ENCODE results near the gene RIMKLA. TPM values are rescaled to one million over a fixed set of nuclear protein-coding genes. Genes with fewer than 3 reads are reported as not detected.
A peak's percentile ranks its signal among the peaks of the same experiment; 100 is the strongest.

The RIMKLA gene
- total and polyA plus RNA-seq, 2 of the 13 experiments (the other 11 are each of a cell fraction or from before 2014, with no cell fraction given): 2.5 to 3.8 TPM

GRCh38 chr1:42462828-42463763 lies 82.5 kb downstream of the RIMKLA start, which contains the start of gene CCDC30 (continued):
- TF ChIP-seq, protein P1, sequence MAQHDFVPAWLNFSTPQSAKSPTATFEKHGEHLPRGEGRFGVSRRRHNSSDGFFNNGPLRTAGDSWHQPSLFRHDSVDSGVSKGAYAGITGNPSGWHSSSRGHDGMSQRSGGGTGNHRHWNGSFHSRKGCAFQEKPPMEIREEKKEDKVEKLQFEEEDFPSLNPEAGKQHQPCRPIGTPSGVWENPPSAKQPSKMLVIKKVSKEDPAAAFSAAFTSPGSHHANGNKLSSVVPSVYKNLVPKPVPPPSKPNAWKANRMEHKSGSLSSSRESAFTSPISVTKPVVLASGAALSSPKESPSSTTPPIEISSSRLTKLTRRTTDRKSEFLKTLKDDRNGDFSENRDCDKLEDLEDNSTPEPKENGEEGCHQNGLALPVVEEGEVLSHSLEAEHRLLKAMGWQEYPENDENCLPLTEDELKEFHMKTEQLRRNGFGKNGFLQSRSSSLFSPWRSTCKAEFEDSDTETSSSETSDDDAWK (CRISPR knock-in tag; IDR thresholded peaks at IDR 0.05): no peak
- TF ChIP-seq ZNF558 (CRISPR knock-in tag; IDR thresholded peaks at IDR 0.05; ENCODE audit: borderline replicate concordance): no peak
- TF ChIP-seq MXD1 (CRISPR knock-in tag; IDR thresholded peaks at IDR 0.05): no peak
- no peak for TF ChIP-seq SAFB2 (CRISPR knock-in tag; IDR thresholded peaks at IDR 0.05; ENCODE audit: borderline replicate concordance, low read depth)
- TF ChIP-seq, protein P2, sequence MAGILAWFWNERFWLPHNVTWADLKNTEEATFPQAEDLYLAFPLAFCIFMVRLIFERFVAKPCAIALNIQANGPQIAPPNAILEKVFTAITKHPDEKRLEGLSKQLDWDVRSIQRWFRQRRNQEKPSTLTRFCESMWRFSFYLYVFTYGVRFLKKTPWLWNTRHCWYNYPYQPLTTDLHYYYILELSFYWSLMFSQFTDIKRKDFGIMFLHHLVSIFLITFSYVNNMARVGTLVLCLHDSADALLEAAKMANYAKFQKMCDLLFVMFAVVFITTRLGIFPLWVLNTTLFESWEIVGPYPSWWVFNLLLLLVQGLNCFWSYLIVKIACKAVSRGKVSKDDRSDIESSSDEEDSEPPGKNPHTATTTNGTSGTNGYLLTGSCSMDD (CRISPR knock-in tag; IDR thresholded peaks at IDR 0.05): no peak
- no peak for TF ChIP-seq IKZF4 (CRISPR knock-in tag; IDR thresholded peaks at IDR 0.05; ENCODE audit: borderline replicate concordance, low read depth, not compliant biosample characterization)
- TF ChIP-seq GFI1 (CRISPR knock-in tag; IDR thresholded peaks at IDR 0.05; ENCODE audit: borderline replicate concordance): no peak
- no peak for TF ChIP-seq SRSF4 (IDR thresholded peaks at IDR 0.05; ENCODE audit: low read depth, low read length, poor library complexity, severe bottlenecking)
- TF ChIP-seq TBX2 (CRISPR knock-in tag; IDR thresholded peaks at IDR 0.05; ENCODE audit: borderline replicate concordance): no peak; the same call in 1 of the 2 replicates
- no peak for TF ChIP-seq ZNF777 (CRISPR knock-in tag; IDR thresholded peaks at IDR 0.05)
- TF ChIP-seq ZNF574 (CRISPR knock-in tag; IDR thresholded peaks at IDR 0.05): peak; percentile 99
- TF ChIP-seq, protein P3, sequence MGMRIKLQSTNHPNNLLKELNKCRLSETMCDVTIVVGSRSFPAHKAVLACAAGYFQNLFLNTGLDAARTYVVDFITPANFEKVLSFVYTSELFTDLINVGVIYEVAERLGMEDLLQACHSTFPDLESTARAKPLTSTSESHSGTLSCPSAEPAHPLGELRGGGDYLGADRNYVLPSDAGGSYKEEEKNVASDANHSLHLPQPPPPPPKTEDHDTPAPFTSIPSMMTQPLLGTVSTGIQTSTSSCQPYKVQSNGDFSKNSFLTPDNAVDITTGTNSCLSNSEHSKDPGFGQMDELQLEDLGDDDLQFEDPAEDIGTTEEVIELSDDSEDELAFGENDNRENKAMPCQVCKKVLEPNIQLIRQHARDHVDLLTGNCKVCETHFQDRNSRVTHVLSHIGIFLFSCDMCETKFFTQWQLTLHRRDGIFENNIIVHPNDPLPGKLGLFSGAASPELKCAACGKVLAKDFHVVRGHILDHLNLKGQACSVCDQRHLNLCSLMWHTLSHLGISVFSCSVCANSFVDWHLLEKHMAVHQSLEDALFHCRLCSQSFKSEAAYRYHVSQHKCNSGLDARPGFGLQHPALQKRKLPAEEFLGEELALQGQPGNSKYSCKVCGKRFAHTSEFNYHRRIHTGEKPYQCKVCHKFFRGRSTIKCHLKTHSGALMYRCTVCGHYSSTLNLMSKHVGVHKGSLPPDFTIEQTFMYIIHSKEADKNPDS (CRISPR knock-in tag; IDR thresholded peaks at IDR 0.05): no peak
- TF ChIP-seq RARA (CRISPR knock-in tag; IDR thresholded peaks at IDR 0.05): no peak
- TF ChIP-seq, protein P4, sequence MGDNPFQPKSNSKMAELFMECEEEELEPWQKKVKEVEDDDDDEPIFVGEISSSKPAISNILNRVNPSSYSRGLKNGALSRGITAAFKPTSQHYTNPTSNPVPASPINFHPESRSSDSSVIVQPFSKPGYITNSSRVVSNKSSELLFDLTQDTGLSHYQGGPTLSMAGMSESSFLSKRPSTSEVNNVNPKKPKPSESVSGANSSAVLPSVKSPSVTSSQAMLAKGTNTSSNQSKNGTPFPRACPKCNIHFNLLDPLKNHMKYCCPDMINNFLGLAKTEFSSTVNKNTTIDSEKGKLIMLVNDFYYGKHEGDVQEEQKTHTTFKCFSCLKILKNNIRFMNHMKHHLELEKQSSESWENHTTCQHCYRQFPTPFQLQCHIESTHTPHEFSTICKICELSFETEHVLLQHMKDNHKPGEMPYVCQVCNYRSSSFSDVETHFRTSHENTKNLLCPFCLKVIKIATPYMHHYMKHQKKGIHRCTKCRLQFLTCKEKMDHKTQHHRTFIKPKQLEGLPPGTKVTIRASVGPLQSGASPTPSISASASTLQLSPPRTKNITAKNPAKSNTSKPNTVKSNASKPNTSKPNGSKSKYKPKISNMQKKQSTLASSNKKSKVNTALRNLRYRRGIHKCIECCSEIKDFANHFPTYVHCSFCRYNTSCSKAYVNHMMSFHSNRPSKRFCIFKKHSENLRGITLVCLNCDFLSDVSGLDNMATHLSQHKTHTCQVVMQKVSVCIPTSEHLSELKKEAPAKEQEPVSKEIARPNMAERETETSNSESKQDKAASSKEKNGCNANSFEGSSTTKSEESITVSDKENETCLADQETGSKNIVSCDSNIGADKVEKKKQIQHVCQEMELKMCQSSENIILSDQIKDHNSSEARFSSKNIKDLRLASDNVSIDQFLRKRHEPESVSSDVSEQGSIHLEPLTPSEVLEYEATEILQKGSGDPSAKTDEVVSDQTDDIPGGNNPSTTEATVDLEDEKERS (CRISPR knock-in tag; IDR thresholded peaks at IDR 0.05): 0 out of 2 replicates have a peak, but pooled peaks have one; percentile 40
- TF ChIP-seq CENPX (CRISPR knock-in tag; IDR thresholded peaks at IDR 0.05): no peak

All from HepG2 (cell line).